WERI-Rb-1 (cell line): ENCODE results near the gene PRKCE.

Experiments
- DNase-seq: peaks from one replicate; pipeline ENCODE4 v3.0.0-alpha.2; 2020
- H3K27ac ChIP-seq: fragments of 250-450 bp; sonication (Bioruptor Pico); 2 replicates; pipeline ENCODE4 v1.5.1; 2020; ENCODE audit warnings: mild to moderate bottlenecking, moderate library complexity
- H3K27me3 ChIP-seq: fragments of 250-450 bp; sonication (Bioruptor Pico); 2 replicates; pipeline ENCODE4 v1.5.1; 2021; ENCODE audit warnings: mild to moderate bottlenecking, low read depth, moderate library complexity; ENCODE audit not compliant: insufficient read depth, severe bottlenecking
- H3K36me3 ChIP-seq: fragments of 250-450 bp; sonication (Bioruptor Pico); 2 replicates; pipeline ENCODE4 v1.5.1; 2020; ENCODE audit warnings: mild to moderate bottlenecking, moderate library complexity
- H3K4me3 ChIP-seq: 2 replicates; pipeline ENCODE4 v1.5.1; 2011; ENCODE audit warnings: low read depth, mild to moderate bottlenecking, control low read depth, low read length
- H3K9me3 ChIP-seq: fragments of 250-450 bp; sonication (Bioruptor Pico); 2 replicates; pipeline ENCODE4 v1.5.1; 2021; ENCODE audit warnings: mild to moderate bottlenecking, moderate library complexity; ENCODE audit not compliant: severe bottlenecking
- TF ChIP-seq, protein P1 (sequence below): IDR thresholded peaks from 2 replicates; pipeline ENCODE4 v1.5.1; 2011; ENCODE audit warnings: low read depth, mild to moderate bottlenecking, control low read depth, inconsistent platforms, low read length

The PRKCE gene

DNA sequence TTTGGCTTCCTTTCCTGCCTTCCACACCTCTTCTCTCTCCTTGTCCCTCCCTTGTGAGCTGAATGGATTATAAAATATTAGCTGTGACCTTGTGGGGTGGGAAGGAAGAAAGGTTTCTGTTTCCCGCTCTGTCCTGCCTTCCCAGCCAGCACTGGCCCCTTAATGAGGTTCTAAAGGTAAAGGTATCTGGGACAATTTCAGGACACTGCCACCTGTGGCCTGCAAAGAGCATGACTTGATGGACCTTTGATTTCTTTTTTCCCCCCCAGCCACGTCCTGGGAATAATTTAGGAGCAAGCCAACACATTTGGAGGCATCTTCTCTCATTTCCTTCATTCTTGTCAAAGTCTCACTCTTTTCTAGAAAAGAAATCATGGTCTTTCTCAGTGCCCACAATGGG, 399.0 kb downstream of the PRKCE start:
- Histone ChIP-seq H3K27me3 (no peaks in the 10 kb centered on the region), H3K4me3 (no peak overlapping the region), H3K9me3 (no peaks in the 10 kb centered on the region), H3K36me3 (no peaks in the 10 kb centered on the region), H3K27ac (no peak overlapping the region)
- TF ChIP-seq, protein P1, sequence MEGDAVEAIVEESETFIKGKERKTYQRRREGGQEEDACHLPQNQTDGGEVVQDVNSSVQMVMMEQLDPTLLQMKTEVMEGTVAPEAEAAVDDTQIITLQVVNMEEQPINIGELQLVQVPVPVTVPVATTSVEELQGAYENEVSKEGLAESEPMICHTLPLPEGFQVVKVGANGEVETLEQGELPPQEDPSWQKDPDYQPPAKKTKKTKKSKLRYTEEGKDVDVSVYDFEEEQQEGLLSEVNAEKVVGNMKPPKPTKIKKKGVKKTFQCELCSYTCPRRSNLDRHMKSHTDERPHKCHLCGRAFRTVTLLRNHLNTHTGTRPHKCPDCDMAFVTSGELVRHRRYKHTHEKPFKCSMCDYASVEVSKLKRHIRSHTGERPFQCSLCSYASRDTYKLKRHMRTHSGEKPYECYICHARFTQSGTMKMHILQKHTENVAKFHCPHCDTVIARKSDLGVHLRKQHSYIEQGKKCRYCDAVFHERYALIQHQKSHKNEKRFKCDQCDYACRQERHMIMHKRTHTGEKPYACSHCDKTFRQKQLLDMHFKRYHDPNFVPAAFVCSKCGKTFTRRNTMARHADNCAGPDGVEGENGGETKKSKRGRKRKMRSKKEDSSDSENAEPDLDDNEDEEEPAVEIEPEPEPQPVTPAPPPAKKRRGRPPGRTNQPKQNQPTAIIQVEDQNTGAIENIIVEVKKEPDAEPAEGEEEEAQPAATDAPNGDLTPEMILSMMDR, result peak; percentile 53
- DNase-seq, result no peak

DNA sequence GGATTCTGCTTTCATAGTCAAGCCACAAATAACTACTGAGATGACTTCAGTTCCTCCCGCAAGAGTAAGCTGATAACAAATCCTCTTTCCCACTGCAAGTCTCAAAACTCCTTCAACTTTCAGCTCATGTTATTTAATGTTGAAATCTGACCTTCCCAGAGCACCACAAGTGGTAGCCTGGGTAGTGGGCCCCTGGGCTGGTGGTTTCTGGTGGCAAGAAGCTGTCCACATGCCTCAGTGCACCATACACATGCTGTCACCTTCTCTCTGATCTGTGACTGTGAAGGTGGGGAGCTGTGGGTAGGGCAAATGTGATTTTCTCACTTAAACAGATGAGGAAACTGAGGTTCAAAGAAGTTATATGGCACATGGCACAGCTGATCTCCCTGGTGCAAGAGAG, 399.6 kb downstream of the PRKCE start:
- H3K4me3 ChIP-seq, result no peak overlapping the region
- H3K27me3 ChIP-seq, result no peaks in the 10 kb centered on the region
- TF ChIP-seq, protein P1, result no peak
- DNase-seq, result no peak
- no peaks in the 10 kb centered on the region for H3K9me3 ChIP-seq
- H3K36me3 ChIP-seq, result no peaks in the 10 kb centered on the region
- no peak overlapping the region for H3K27ac ChIP-seq

DNA sequence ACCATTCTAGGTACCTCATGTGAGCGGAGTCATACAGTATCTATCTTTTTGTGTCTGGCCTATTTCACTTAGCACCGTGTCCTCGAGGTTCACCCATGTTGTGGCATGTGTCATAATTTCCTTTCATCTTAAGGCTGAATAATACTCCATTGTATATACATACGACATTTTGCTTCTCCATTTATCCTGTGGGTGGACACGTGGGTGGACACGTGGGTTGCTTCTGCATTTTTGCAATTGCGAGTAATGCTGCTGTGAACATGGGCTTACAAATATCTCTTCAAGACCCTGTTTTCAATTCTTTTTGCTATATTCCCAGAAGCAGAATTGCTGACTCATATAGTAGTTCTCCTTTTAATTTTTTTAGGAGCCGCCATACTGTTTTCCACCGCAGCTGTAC, 402.1 kb downstream of the PRKCE start:
- no peaks in the 10 kb centered on the region for H3K36me3 ChIP-seq
- TF ChIP-seq, protein P1, result no peak
- DNase-seq, result no peak
- no peaks in the 10 kb centered on the region for H3K27me3 ChIP-seq
- no peak overlapping the region for H3K27ac ChIP-seq
- H3K4me3 ChIP-seq, result no peak overlapping the region
- H3K9me3 ChIP-seq, result no peaks in the 10 kb centered on the region

DNA sequence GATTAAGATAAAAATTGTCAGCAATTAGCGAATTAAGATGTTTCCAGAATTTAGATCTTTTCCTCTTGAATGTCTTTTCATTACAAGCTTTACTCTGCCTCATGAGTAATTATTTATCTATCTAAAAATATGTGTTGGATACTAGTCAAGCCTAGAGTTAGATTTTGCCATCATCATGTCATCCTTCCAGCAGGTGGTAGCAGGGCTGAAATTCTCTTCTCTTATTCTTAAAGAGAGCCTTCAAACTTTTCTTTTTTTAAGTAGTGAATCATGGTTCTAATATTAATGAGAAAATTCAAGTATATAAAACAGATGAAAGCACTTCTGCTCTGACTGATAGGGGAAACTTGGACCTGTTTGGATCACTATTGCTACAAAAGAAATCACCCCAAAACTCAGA, 405.1 kb downstream of the PRKCE start:
- no peak overlapping the region for H3K27ac ChIP-seq
- no peaks in the 10 kb centered on the region for H3K27me3 ChIP-seq
- TF ChIP-seq, protein P1, result no peak
- no peaks in the 10 kb centered on the region for H3K9me3 ChIP-seq
- H3K4me3 ChIP-seq, result no peak overlapping the region
- no peak for DNase-seq
- H3K36me3 ChIP-seq, result no peaks in the 10 kb centered on the region

DNA sequence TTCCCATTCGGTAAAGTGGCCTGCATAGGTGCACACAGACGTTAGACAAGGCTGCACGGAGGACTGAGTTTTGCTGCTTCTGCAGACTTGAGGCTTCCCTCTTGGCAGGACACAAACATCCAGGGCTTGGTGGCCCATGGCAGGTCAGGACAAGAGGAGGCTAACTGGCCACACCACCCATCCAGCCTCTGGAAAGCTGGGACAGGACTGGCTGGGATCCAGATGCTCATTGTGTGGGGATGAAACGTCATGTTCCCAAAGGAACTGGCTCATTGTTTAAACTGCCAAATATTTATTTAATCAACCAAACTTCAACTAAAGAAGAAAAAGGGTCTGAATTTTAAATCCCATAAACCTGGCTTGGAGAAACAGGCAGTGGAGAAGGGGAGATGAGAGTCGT, 406.7 kb downstream of the PRKCE start:
- Histone ChIP-seq H3K27me3 (no peaks in the 10 kb centered on the region), H3K4me3 (no peak overlapping the region), H3K36me3 (no peaks in the 10 kb centered on the region), H3K9me3 (no peaks in the 10 kb centered on the region), H3K27ac (no peak overlapping the region)
- TF ChIP-seq, protein P1, result no peak
- DNase-seq, result no peak

DNA sequence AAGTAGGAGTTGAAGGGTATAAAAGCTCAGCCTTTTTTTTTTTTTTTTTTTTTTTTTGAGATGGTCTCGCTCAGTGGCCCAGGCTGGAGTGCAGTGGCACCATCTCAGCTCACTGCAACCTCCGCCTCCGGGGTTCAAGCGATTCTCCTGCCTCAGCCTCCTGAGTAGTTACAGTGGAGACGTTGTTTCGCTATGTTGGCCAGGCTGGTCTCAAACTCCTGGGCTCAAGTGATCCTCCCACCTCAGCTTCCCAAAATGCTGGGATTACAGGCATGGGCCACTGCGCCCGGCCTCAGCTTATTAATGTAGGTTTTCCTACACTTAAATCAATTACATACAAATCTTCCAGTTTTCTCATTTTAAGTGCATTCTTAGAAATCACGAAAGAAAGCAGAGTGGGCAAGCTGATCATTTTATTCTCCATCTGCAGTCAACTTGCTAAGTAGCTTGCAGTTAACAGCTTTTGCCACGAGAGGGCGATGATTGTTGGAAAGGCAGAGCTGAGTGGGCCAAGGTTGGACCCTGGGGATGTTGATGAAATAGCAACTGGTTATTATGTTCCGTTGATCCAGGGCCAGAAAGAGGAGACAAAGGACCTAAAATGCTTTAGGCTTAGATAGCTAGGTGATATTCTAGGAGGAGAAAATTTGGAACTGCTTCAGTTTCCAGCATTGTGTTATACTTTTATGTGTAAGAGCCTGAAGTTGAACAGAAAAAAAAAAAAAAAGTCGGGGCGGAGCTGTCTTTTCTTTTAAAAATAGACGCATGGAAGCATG, 411.4 kb downstream of the PRKCE start:
- Histone ChIP-seq H3K9me3 (no peaks in the 10 kb centered on the region), H3K4me3 (no peak overlapping the region), H3K27me3 (no peaks in the 10 kb centered on the region), H3K27ac (no peak overlapping the region), H3K36me3 (no peaks in the 10 kb centered on the region)
- peak; percentile 87 for DNase-seq
- TF ChIP-seq, protein P1, result peak; percentile 87
